Mucosa of stomach (tissue), 1 donor: ENCODE results near the gene TSPAN33.
"Not testable (repeated sequence)": the region's sequence is repeated elsewhere in the genome, so short reads cannot be mapped to it uniquely, and the experiment has no call there.

Source experiments
- H3K27me3 ChIP-seq: one replicate; pipeline ENCODE4 v1.7.0; 2013; ENCODE audit warnings: mild to moderate bottlenecking, low read length; ENCODE audit not compliant: control insufficient read depth, insufficient read depth
- H3K36me3 ChIP-seq: one replicate; pipeline ENCODE4 v1.7.0; 2013; ENCODE audit warnings: low read length; ENCODE audit not compliant: control insufficient read depth, insufficient read depth
- H3K4me1 ChIP-seq: one replicate; pipeline ENCODE4 v1.7.0; 2013; ENCODE audit warnings: mild to moderate bottlenecking, low read length; ENCODE audit not compliant: control insufficient read depth, insufficient read depth
- H3K4me3 ChIP-seq: one replicate; pipeline ENCODE4 v1.7.0; 2013; ENCODE audit warnings: low read length
- H3K9ac ChIP-seq: one replicate; pipeline ENCODE4 v1.7.0; 2013; ENCODE audit warnings: mild to moderate bottlenecking, low read length, moderate library complexity
- H3K9me3 ChIP-seq: one replicate; pipeline ENCODE4 v1.7.0; 2013; ENCODE audit warnings: mild to moderate bottlenecking, low read length, moderate library complexity; ENCODE audit not compliant: control insufficient read depth
- donor health status: Pancreatic carcinoma.

Gene TSPAN33

DNA sequence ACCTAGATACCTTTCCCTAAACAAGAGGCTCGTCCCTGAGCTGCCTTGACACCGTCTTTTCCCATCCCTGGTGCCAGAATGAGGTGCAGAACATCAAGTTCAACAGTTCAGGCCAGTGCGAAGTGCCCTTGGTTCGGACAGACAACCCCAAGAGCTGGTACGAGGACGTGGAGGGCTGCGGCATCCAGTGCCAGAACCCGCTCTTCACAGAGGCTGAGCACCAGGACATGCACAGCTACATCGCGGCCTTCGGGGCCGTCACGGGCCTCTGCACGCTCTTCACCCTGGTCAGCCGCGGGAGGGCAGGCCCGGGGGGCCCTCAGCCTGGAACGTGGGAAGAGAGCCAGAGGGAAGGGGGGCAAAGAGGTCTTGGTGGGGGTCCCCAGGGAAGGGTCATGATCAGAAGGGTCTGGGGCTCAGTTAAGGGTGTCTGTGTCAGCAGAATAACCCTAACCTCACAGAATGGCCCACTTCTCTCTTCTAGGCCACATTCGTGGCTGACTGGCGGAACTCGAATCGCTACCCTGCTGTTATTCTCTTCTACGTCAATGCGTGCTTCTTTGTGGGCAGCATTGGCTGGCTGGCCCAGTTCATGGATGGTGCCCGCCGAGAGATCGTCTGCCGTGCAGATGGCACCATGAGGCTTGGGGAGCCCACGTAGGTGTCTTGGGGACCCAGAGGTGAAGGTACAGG, 60.8 kb downstream of the TSPAN33 start:
- no peaks in the 10 kb centered on the region for H3K27me3 ChIP-seq
- no peaks in the 10 kb centered on the region for H3K9me3 ChIP-seq
- H3K9ac ChIP-seq, result no peak overlapping the region
- no peak overlapping the region for H3K4me3 ChIP-seq
- H3K36me3 ChIP-seq, result no peaks in the 10 kb centered on the region
- no peaks in the 10 kb centered on the region for H3K4me1 ChIP-seq

GRCh38 chr7:129205987-129206785, 61.7 kb downstream of the TSPAN33 start:
- no peaks in the 10 kb centered on the region for H3K4me1 ChIP-seq
- no peaks in the 10 kb centered on the region for H3K36me3 ChIP-seq
- no peak overlapping the region for H3K4me3 ChIP-seq
- H3K9me3 ChIP-seq, result no peaks in the 10 kb centered on the region
- no peaks in the 10 kb centered on the region for H3K27me3 ChIP-seq
- H3K9ac ChIP-seq, result no peak overlapping the region

- Histone ChIP-seq H3K4me3 (no peak overlapping the region), H3K36me3 (no peaks in the 10 kb centered on the region), H3K27me3 (no peaks in the 10 kb centered on the region), H3K4me1 (no peaks in the 10 kb centered on the region), H3K9me3 (no peaks in the 10 kb centered on the region), H3K9ac (no peak overlapping the region)
Measured at GRCh38 chr7:129208667-129209066, 64.2 kb downstream of the TSPAN33 start.

- Histone ChIP-seq H3K27me3 (no peaks in the 10 kb centered on the region), H3K4me1 (no peaks in the 10 kb centered on the region), H3K4me3 (no peak overlapping the region), H3K9ac (no peak overlapping the region), H3K36me3 (no peaks in the 10 kb centered on the region), H3K9me3 (no peaks in the 10 kb centered on the region)
Measured at GRCh38 chr7:129209067-129209926, 64.8 kb downstream of the TSPAN33 start.

- Histone ChIP-seq H3K36me3 (no peaks in the 10 kb centered on the region), H3K4me1 (no peaks in the 10 kb centered on the region), H3K27me3 (no peaks in the 10 kb centered on the region), H3K4me3 (no peak overlapping the region), H3K9me3 (no peaks in the 10 kb centered on the region), H3K9ac (no peak overlapping the region)
Measured at GRCh38 chr7:129210256-129210988, 65.9 kb downstream of the TSPAN33 start.

DNA sequence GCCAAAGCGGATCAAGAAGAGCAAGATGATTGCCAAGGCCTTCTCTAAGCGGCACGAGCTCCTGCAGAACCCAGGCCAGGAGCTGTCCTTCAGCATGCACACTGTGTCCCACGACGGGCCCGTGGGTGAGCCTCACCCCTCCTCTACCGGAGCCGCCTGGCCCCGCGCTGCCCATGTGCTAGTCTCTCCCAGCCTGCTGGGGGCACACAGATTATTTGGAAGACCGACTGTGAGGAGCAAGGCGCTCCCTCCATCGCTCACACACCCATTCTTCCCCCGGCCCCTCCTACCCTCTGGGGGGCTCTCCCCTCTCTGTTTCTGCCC, 66.4 kb downstream of the TSPAN33 start:
- H3K4me3 ChIP-seq, result no peak overlapping the region
- H3K9ac ChIP-seq, result no peak overlapping the region
- no peaks in the 10 kb centered on the region for H3K36me3 ChIP-seq
- H3K27me3 ChIP-seq, result no peaks in the 10 kb centered on the region
- no peaks in the 10 kb centered on the region for H3K9me3 ChIP-seq
- H3K4me1 ChIP-seq, result no peaks in the 10 kb centered on the region

GRCh38 chr7:129212126-129212525, 67.6 kb downstream of the TSPAN33 start:
- no peak overlapping the region for H3K9ac ChIP-seq
- H3K4me1 ChIP-seq, result no peaks in the 10 kb centered on the region
- no peaks in the 10 kb centered on the region for H3K27me3 ChIP-seq
- H3K9me3 ChIP-seq, result no peaks in the 10 kb centered on the region
- H3K36me3 ChIP-seq, result no peaks in the 10 kb centered on the region
- H3K4me3 ChIP-seq, result no peak overlapping the region

DNA sequence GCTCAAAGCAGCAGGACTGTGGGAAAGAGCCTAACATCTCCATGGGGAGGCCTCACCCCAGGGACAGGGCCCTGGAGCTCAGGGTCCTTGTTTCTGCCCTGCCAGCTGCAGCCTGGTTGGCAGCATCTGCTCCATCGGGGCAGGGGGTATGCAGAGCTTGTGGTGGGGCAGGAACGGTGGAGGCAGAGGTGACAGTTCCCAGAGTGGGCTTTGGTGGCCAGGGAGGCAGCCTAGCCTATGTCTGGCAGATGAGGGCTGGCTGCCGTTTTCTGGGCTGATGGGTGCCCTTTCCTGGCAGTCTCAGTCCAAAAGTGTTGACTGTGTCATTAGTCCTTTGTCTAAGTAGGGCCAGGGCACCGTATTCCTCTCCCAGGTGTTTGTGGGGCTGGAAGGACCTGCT, 68.1 kb downstream of the TSPAN33 start:
- Histone ChIP-seq H3K4me3 (no peak overlapping the region), H3K4me1 (no peaks in the 10 kb centered on the region), H3K9me3 (no peaks in the 10 kb centered on the region), H3K27me3 (no peaks in the 10 kb centered on the region), H3K9ac (no peak overlapping the region), H3K36me3 (no peaks in the 10 kb centered on the region)

DNA sequence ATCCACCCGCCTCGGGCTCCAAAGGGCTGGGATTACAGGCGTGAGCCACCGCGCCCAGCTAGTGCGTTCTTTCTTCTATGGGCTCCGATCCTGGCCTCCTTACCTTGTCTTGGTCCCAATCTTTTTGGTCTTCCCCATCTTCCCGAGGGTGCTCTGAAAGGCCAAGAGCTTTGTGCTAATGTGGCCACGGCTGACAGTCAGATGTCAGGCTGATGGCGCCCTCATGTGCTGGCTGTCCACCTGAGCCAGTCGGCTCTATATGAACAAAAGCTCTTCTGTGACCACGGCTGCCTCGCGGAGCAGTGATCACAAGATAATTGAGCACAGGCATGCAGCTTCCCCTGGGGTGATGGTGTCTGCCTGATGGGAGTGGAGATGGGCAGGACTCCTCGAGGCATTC, 69.3 kb downstream of the TSPAN33 start:
- Histone ChIP-seq H3K9ac (no peak overlapping the region), H3K9me3 (no peaks in the 10 kb centered on the region), H3K27me3 (no peaks in the 10 kb centered on the region), H3K4me1 (no peaks in the 10 kb centered on the region), H3K36me3 (no peaks in the 10 kb centered on the region), H3K4me3 (no peak overlapping the region)

DNA sequence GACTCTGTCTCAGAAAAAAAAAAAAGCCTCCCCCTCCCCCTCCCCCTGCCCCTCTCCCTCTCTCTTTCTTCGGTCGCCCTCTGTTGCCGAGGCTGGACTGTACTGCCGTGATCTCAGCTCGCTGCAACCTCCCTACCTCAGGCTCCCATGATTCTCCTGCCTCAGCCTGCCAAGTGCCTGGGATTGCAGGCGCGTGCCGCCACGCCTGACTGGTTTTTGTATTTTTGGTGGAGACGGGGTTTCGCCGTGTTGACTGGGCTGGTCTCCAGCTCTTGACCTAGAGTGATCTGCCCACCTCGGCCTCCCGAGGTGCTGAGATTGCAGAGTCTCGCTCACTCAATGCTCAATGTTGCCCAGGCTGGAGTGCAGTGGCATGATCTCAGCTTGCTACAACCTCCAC, 71.2 kb downstream of the TSPAN33 start:
- H3K9me3 ChIP-seq, H3K4me1 ChIP-seq, H3K9ac ChIP-seq, H3K36me3 ChIP-seq, H3K27me3 ChIP-seq, H3K4me3 ChIP-seq: not testable (repeated sequence)

- H3K9ac ChIP-seq, H3K4me1 ChIP-seq, H3K9me3 ChIP-seq, H3K4me3 ChIP-seq, H3K36me3 ChIP-seq, H3K27me3 ChIP-seq: not testable (repeated sequence)
Measured at GRCh38 chr7:129216101-129216715, 71.7 kb downstream of the TSPAN33 start.
